ENCODE measurements around the gene TRIO. TPM values are rescaled to one million over a fixed set of nuclear protein-coding genes. Genes with fewer than 3 reads are reported as not detected.

The TRIO gene
- polyA plus RNA-seq, 1 donor (not counting 4 experiments of a cell fraction or from before 2014, with no cell fraction given) = 57.2 TPM

DNA sequence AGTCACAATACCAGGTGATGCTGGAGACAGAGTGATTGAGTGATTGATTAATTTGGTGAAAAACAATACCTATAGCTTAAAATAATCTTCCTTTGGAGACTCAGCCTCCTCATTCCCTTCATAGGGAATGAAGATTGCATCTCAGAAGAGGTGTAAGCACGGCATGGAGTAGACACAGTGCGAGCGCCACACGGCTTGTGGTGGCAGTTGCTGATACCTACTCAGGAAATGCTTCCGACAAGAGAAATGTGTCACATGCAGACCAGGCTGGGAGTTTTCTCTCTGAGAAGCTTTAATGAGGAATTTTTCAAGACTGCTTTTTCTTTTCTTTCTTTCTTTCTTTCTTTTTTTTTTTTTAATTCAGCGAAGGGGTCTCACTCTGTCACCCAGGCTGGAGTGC is 226.6 kb downstream of the TRIO start:
- dilution Hi-C loops (cut with MboI; ENCODE audit: extremely low pct_ligation_motif_present, low sequenced_read_pairs) = no loop called here
- H3K36me3 ChIP-seq (ENCODE audit: control insufficient read depth in 2 of 2, extremely low read depth in 1 of 2, insufficient read depth in 2 of 2, low read length in 2 of 2) = peaks cover 50 to 54% of the 10 kb centered on the region in 2 experiments
- no peaks in the 10 kb centered on the region for H3K9me3 ChIP-seq (ENCODE audit: control insufficient read depth, low read depth, low read length)
- peaks cover 2% of the 10 kb centered on the region for H3K79me2 ChIP-seq (ENCODE audit: control insufficient read depth, insufficient read depth, low read length)
- H3K27ac ChIP-seq (ENCODE audit: control insufficient read depth, insufficient read depth, low read length) = no peak overlapping the region
- FAIRE-seq (no peak), DNase-seq (ENCODE audit: low read depth, low spot score) (no peak)
- no peak overlapping the region for H3K9ac ChIP-seq (ENCODE audit: control insufficient read depth, extremely low read depth, insufficient read depth, low read length)
- H4K20me1 ChIP-seq (ENCODE audit: control insufficient read depth, extremely low read depth, insufficient read depth, low read length) = peaks cover 2% of the 10 kb centered on the region
- H3K4me2 ChIP-seq (ENCODE audit: control insufficient read depth, extremely low read depth, insufficient read depth, low read depth, low read length) = no peak overlapping the region
- no peak for TF ChIP-seq EZH2 (IDR thresholded peaks at IDR 0.05; ENCODE audit: low read length)
- TF ChIP-seq, protein P1, sequence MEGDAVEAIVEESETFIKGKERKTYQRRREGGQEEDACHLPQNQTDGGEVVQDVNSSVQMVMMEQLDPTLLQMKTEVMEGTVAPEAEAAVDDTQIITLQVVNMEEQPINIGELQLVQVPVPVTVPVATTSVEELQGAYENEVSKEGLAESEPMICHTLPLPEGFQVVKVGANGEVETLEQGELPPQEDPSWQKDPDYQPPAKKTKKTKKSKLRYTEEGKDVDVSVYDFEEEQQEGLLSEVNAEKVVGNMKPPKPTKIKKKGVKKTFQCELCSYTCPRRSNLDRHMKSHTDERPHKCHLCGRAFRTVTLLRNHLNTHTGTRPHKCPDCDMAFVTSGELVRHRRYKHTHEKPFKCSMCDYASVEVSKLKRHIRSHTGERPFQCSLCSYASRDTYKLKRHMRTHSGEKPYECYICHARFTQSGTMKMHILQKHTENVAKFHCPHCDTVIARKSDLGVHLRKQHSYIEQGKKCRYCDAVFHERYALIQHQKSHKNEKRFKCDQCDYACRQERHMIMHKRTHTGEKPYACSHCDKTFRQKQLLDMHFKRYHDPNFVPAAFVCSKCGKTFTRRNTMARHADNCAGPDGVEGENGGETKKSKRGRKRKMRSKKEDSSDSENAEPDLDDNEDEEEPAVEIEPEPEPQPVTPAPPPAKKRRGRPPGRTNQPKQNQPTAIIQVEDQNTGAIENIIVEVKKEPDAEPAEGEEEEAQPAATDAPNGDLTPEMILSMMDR (optimal IDR thresholded peaks at IDR 0.05 in 1 of 3, IDR thresholded peaks at IDR 0.05 in 1 of 3, conservative IDR thresholded peaks at IDR 0.05 in 1 of 3; ENCODE audit: extremely low read depth in 1 of 3, insufficient read depth in 2 of 3, low read length in 3 of 3) = no peak
- H2AFZ ChIP-seq (ENCODE audit: control insufficient read depth, low read length) = no peak overlapping the region
- no peaks in the 10 kb centered on the region for H3K9me1 ChIP-seq (ENCODE audit: control insufficient read depth, extremely low read depth, insufficient read depth, low read length)
- H3K27me3 ChIP-seq (ENCODE audit: control insufficient read depth, extremely low read depth, insufficient read depth, low read length) = no peaks in the 10 kb centered on the region
- H3K4me1 ChIP-seq (ENCODE audit: control insufficient read depth, extremely low read depth, insufficient read depth, low read length) = peaks cover 5% of the 10 kb centered on the region
- H3K4me3 ChIP-seq (ENCODE audit: control insufficient read depth in 2 of 3, extremely low read depth in 1 of 3, insufficient read depth in 2 of 3, low read depth in 1 of 3, low read length in 3 of 3) = no peak overlapping the region

DNA sequence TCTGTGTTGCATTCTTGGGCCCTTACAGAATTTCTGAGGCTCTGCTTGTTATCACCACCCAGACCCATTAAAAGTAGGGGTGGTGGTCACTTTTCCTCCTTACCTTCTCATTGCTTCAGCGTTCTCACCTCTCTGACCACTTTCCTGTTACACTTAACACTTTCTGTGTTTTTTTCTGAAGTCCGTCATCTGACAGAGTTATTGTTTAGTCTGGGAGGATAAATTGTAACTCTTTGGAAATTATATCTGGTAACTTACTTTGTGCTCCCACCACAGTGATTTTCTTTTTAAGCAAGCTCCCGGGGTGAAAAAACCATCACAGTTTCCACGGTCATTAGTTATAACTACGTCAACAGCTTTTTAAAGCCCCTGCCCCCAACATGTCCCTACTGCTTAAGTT is 227.2 kb downstream of the TRIO start:
- H3K9me3 ChIP-seq (ENCODE audit: control insufficient read depth, low read depth, low read length) = no peaks in the 10 kb centered on the region
- dilution Hi-C loops (cut with MboI; ENCODE audit: extremely low pct_ligation_motif_present, low sequenced_read_pairs) = no loop called here
- no peak overlapping the region for H3K9ac ChIP-seq (ENCODE audit: control insufficient read depth, extremely low read depth, insufficient read depth, low read length)
- FAIRE-seq = no peak
- peaks cover 2% of the 10 kb centered on the region for H4K20me1 ChIP-seq (ENCODE audit: control insufficient read depth, extremely low read depth, insufficient read depth, low read length)
- H3K27me3 ChIP-seq (ENCODE audit: control insufficient read depth, extremely low read depth, insufficient read depth, low read length) = no peaks in the 10 kb centered on the region
- DNase-seq (ENCODE audit: low read depth, low spot score) = no peak
- H3K4me1 ChIP-seq (ENCODE audit: control insufficient read depth, extremely low read depth, insufficient read depth, low read length) = peaks cover 5% of the 10 kb centered on the region
- no peak overlapping the region for H3K27ac ChIP-seq (ENCODE audit: control insufficient read depth, insufficient read depth, low read length)
- peaks cover 4% of the 10 kb centered on the region for H3K79me2 ChIP-seq (ENCODE audit: control insufficient read depth, insufficient read depth, low read length)
- H3K4me3 ChIP-seq (ENCODE audit: control insufficient read depth in 2 of 3, extremely low read depth in 1 of 3, insufficient read depth in 2 of 3, low read depth in 1 of 3, low read length in 3 of 3) = no peak overlapping the region
- TF ChIP-seq, protein P1 (optimal IDR thresholded peaks at IDR 0.05 in 1 of 3, IDR thresholded peaks at IDR 0.05 in 1 of 3, conservative IDR thresholded peaks at IDR 0.05 in 1 of 3; ENCODE audit: extremely low read depth in 1 of 3, insufficient read depth in 2 of 3, low read length in 3 of 3) = no peak
- no peak for TF ChIP-seq EZH2 (IDR thresholded peaks at IDR 0.05; ENCODE audit: low read length)
- no peaks in the 10 kb centered on the region for H3K9me1 ChIP-seq (ENCODE audit: control insufficient read depth, extremely low read depth, insufficient read depth, low read length)
- H3K36me3 ChIP-seq (ENCODE audit: control insufficient read depth in 2 of 2, extremely low read depth in 1 of 2, insufficient read depth in 2 of 2, low read length in 2 of 2) = peaks cover 46 to 51% of the 10 kb centered on the region in 2 experiments
- H2AFZ ChIP-seq (ENCODE audit: control insufficient read depth, low read length) = no peak overlapping the region
- H3K4me2 ChIP-seq (ENCODE audit: control insufficient read depth, extremely low read depth, insufficient read depth, low read depth, low read length) = no peak overlapping the region

All from keratinocyte (primary cell).